GM21786 (cell line): ENCODE measurements around the gene GALNS.
"Not testable (repeated sequence)": the region's sequence is repeated elsewhere in the genome, so short reads cannot be mapped to it uniquely, and the experiment has no call there.

Experiments used
- ATAC-seq: cut with Tn5 transposase; IDR thresholded peaks from one replicate; pipeline ENCODE4 v1.9.1; 2021; ENCODE audit not compliant: unreplicated experiment

GALNS gene

GRCh38 chr16:88806491-88807111 lies 50.1 kb downstream of the GALNS start:
- no peak for ATAC-seq

- ATAC-seq: no peak
These were observed 50.8 kb downstream of the GALNS start for GRCh38 chr16:88805887-88806393.

- ATAC-seq: no peak
These were observed 51.4 kb downstream of the GALNS start for GRCh38 chr16:88805340-88805715.

GRCh38 chr16:88804552-88805339 lies 52.0 kb downstream of the GALNS start:
- no peak for ATAC-seq

- ATAC-seq: no peak
These were observed 52.6 kb downstream of the GALNS start for GRCh38 chr16:88804173-88804551.

- ATAC-seq: no peak
These were observed 53.3 kb downstream of the GALNS start, which contains the start of gene CDT1 for GRCh38 chr16:88803264-88803987. TSS of gene CDT1 (plus strand) at chr16:88803789. CDS start at chr16:88803832, 43 bp downstream.

GRCh38 chr16:88800277-88800592 lies 56.5 kb downstream of the GALNS start:
- no peak for ATAC-seq

GRCh38 chr16:88799569-88800276 lies 57.0 kb downstream of the GALNS start:
- ATAC-seq: no peak

GRCh38 chr16:88798772-88799455 lies 57.8 kb downstream of the GALNS start:
- ATAC-seq: no peak

- ATAC-seq: no peak
These were observed 58.7 kb downstream of the GALNS start for GRCh38 chr16:88798073-88798472.

GRCh38 chr16:88796278-88796677 lies 60.5 kb downstream of the GALNS start:
- ATAC-seq: no peak

GRCh38 chr16:88793251-88793954 lies 63.3 kb downstream of the GALNS start:
- ATAC-seq: no peak

GRCh38 chr16:88792668-88793250 lies 64.0 kb downstream of the GALNS start:
- ATAC-seq: no peak

GRCh38 chr16:88792078-88792550 lies 64.6 kb downstream of the GALNS start:
- no peak for ATAC-seq

GRCh38 chr16:88790312-88791211 lies 66.2 kb downstream of the GALNS start:
- no peak for ATAC-seq

- no peak for ATAC-seq
These were observed 67.2 kb downstream of the GALNS start for GRCh38 chr16:88789594-88789993.

GRCh38 chr16:88788749-88789148 lies 68.0 kb downstream of the GALNS start:
- not testable (repeated sequence) for ATAC-seq

GRCh38 chr16:88787579-88788314 lies 69.0 kb downstream of the GALNS start:
- ATAC-seq: no peak
